Measurements from ENCODE around the gene PLAAT2.
"Not testable (repeated sequence)": the region's sequence is repeated elsewhere in the genome, so short reads cannot be mapped to it uniquely, and the experiment has no call there.

Gene PLAAT2

GRCh38 chr11:63563201-63564055, at the start of gene PLAAT2:
PLAAT2 (minus strand) TSS chr11:63563379; CDS start chr11:63563324, 55 bp downstream.
- Histone ChIP-seq H3K36me3 (ENCODE audit: control insufficient read depth, insufficient read depth, low read length) (no peaks in the 10 kb centered on the region), H3K9ac (ENCODE audit: low read length) (no peak within 1 kb of the TSS), H3K4me3 (ENCODE audit: low read length) (no peak within 1 kb of the TSS), H3K4me1 (ENCODE audit: control insufficient read depth, insufficient read depth, low read length) (no peaks in the 10 kb centered on the region), H3K27ac (ENCODE audit: low read depth, low read length) (no peak within 1 kb of the TSS), H3K27me3 (ENCODE audit: control insufficient read depth, insufficient read depth, low read length) (no peaks in the 10 kb centered on the region)

- Histone ChIP-seq H3K4me1 (ENCODE audit: control insufficient read depth, insufficient read depth, low read length) (peaks cover 3% of the 10 kb centered on the region), H3K36me3 (ENCODE audit: control insufficient read depth, insufficient read depth, low read length) (no peaks in the 10 kb centered on the region), H3K27me3 (ENCODE audit: control insufficient read depth, insufficient read depth, low read length) (no peaks in the 10 kb centered on the region), H3K27ac (ENCODE audit: low read depth, low read length) (no peak overlapping the region), H3K4me3 (ENCODE audit: low read length) (no peak overlapping the region), H3K9ac (ENCODE audit: low read length) (no peak overlapping the region)
Observed at GRCh38 chr11:63612181-63612580, 49.0 kb upstream of the PLAAT2 start.

GRCh38 chr11:63611395-63611747, 48.2 kb upstream of the PLAAT2 start:
- Histone ChIP-seq H3K27ac (ENCODE audit: low read depth, low read length) (peak overlapping the region; percentile 37), H3K36me3 (ENCODE audit: control insufficient read depth, insufficient read depth, low read length) (no peaks in the 10 kb centered on the region), H3K9ac (ENCODE audit: low read length) (no peak overlapping the region), H3K4me3 (ENCODE audit: low read length) (no peak overlapping the region), H3K27me3 (ENCODE audit: control insufficient read depth, insufficient read depth, low read length) (no peaks in the 10 kb centered on the region), H3K4me1 (ENCODE audit: control insufficient read depth, insufficient read depth, low read length) (peaks cover 3% of the 10 kb centered on the region)

GRCh38 chr11:63610604-63611394, 47.6 kb upstream of the PLAAT2 start:
- Histone ChIP-seq H3K36me3 (ENCODE audit: control insufficient read depth, insufficient read depth, low read length) (no peaks in the 10 kb centered on the region), H3K9ac (ENCODE audit: low read length) (no peak overlapping the region), H3K4me1 (ENCODE audit: control insufficient read depth, insufficient read depth, low read length) (peaks cover 3% of the 10 kb centered on the region), H3K4me3 (ENCODE audit: low read length) (no peak overlapping the region), H3K27me3 (ENCODE audit: control insufficient read depth, insufficient read depth, low read length) (no peaks in the 10 kb centered on the region), H3K27ac (ENCODE audit: low read depth, low read length) (no peak overlapping the region)

- H3K4me1 ChIP-seq (ENCODE audit: control insufficient read depth, insufficient read depth, low read length): peaks cover 3% of the 10 kb centered on the region
- H3K4me3 ChIP-seq (ENCODE audit: low read length): no peak overlapping the region
- no peaks in the 10 kb centered on the region for H3K36me3 ChIP-seq (ENCODE audit: control insufficient read depth, insufficient read depth, low read length)
- H3K27ac ChIP-seq (ENCODE audit: low read depth, low read length): peak overlapping the region; percentile 35
- no peaks in the 10 kb centered on the region for H3K27me3 ChIP-seq (ENCODE audit: control insufficient read depth, insufficient read depth, low read length)
- no peak overlapping the region for H3K9ac ChIP-seq (ENCODE audit: low read length)
Observed at GRCh38 chr11:63609971-63610580, 46.9 kb upstream of the PLAAT2 start.

GRCh38 chr11:63609536-63609935, 46.4 kb upstream of the PLAAT2 start:
- no peaks in the 10 kb centered on the region for H3K27me3 ChIP-seq (ENCODE audit: control insufficient read depth, insufficient read depth, low read length)
- no peak overlapping the region for H3K9ac ChIP-seq (ENCODE audit: low read length)
- H3K4me3 ChIP-seq (ENCODE audit: low read length): no peak overlapping the region
- peaks cover 3% of the 10 kb centered on the region for H3K4me1 ChIP-seq (ENCODE audit: control insufficient read depth, insufficient read depth, low read length)
- no peaks in the 10 kb centered on the region for H3K36me3 ChIP-seq (ENCODE audit: control insufficient read depth, insufficient read depth, low read length)
- H3K27ac ChIP-seq (ENCODE audit: low read depth, low read length): peak overlapping the region; percentile 35

GRCh38 chr11:63608353-63609345, 45.5 kb upstream of the PLAAT2 start:
- Histone ChIP-seq H3K36me3 (ENCODE audit: control insufficient read depth, insufficient read depth, low read length) (no peaks in the 10 kb centered on the region), H3K27me3 (ENCODE audit: control insufficient read depth, insufficient read depth, low read length) (no peaks in the 10 kb centered on the region), H3K4me1 (ENCODE audit: control insufficient read depth, insufficient read depth, low read length) (peaks cover 3% of the 10 kb centered on the region), H3K27ac (ENCODE audit: low read depth, low read length) (peak overlapping the region; percentile 35), H3K9ac (ENCODE audit: low read length) (no peak overlapping the region), H3K4me3 (ENCODE audit: low read length) (no peak overlapping the region)

GRCh38 chr11:63603180-63603518, 40.0 kb upstream of the PLAAT2 start:
- no peaks in the 10 kb centered on the region for H3K36me3 ChIP-seq (ENCODE audit: control insufficient read depth, insufficient read depth, low read length)
- H3K4me1 ChIP-seq (ENCODE audit: control insufficient read depth, insufficient read depth, low read length): no peaks in the 10 kb centered on the region
- no peak overlapping the region for H3K9ac ChIP-seq (ENCODE audit: low read length)
- no peak overlapping the region for H3K27ac ChIP-seq (ENCODE audit: low read depth, low read length)
- H3K27me3 ChIP-seq (ENCODE audit: control insufficient read depth, insufficient read depth, low read length): no peaks in the 10 kb centered on the region
- H3K4me3 ChIP-seq (ENCODE audit: low read length): no peak overlapping the region

- not testable (repeated sequence) for H3K27me3 ChIP-seq (ENCODE audit: control insufficient read depth, insufficient read depth, low read length); H3K9ac ChIP-seq (ENCODE audit: low read length); H3K4me3 ChIP-seq (ENCODE audit: low read length); H3K4me1 ChIP-seq (ENCODE audit: control insufficient read depth, insufficient read depth, low read length); H3K36me3 ChIP-seq (ENCODE audit: control insufficient read depth, insufficient read depth, low read length)
- peak overlapping the region; percentile 14 for H3K27ac ChIP-seq (ENCODE audit: low read depth, low read length)
Observed at GRCh38 chr11:63602290-63603179, 39.4 kb upstream of the PLAAT2 start.

- Histone ChIP-seq H3K27me3 (ENCODE audit: control insufficient read depth, insufficient read depth, low read length) (no peaks in the 10 kb centered on the region), H3K4me3 (ENCODE audit: low read length) (no peak overlapping the region), H3K4me1 (ENCODE audit: control insufficient read depth, insufficient read depth, low read length) (no peaks in the 10 kb centered on the region), H3K27ac (ENCODE audit: low read depth, low read length) (no peak overlapping the region), H3K36me3 (ENCODE audit: control insufficient read depth, insufficient read depth, low read length) (no peaks in the 10 kb centered on the region), H3K9ac (ENCODE audit: low read length) (no peak overlapping the region)
Observed at GRCh38 chr11:63599211-63600122, 36.3 kb upstream of the PLAAT2 start.
